Measurements from ENCODE around the gene CNTLN. TPM values are rescaled to one million over a fixed set of nuclear protein-coding genes. Genes with fewer than 3 reads are reported as not detected.

Gene CNTLN
- total and polyA plus RNA-seq, 2 of the 8 experiments (the other 6 are each of a cell fraction or from before 2014, with no cell fraction given) = 4.8 to 10.8 TPM

GRCh38 chr9:17536027-17536426 lies 401.2 kb downstream of the CNTLN start:
- Histone ChIP-seq H4K20me1 (replicated peaks in 1 of 2; ENCODE audit: control insufficient read depth in 1 of 2, insufficient read depth in 2 of 2, low read length in 2 of 2) (no peaks in the 10 kb centered on the region), H3K4me2 (ENCODE audit: insufficient read depth in 1 of 2, low read depth in 2 of 2, low read length in 2 of 2) (no peak overlapping the region), H4K91ac (replicated peaks; ENCODE audit: insufficient read length, low read length) (no peak overlapping the region), H4K8ac (ENCODE audit: extremely low read depth, insufficient read depth, low read length) (no peak overlapping the region), H3K56ac (replicated peaks; ENCODE audit: insufficient read length, low read depth, low read length) (no peak overlapping the region), H3K4ac (replicated peaks; ENCODE audit: insufficient read length, low read depth, low read length) (no peak overlapping the region), H3K23me2 (ENCODE audit: low read depth, low read length) (no peaks in the 10 kb centered on the region), H2BK15ac (ENCODE audit: low read length) (no peak overlapping the region), H3K27ac (ENCODE audit: low read depth, low read length) (no peak overlapping the region), H3K18ac (ENCODE audit: extremely low read depth, low read length) (no peak overlapping the region), H2BK5ac (ENCODE audit: low read depth, low read length) (no peak overlapping the region), H2BK120ac (replicated peaks; ENCODE audit: low read depth, low read length) (no peak overlapping the region), H3K79me2 (ENCODE audit: control insufficient read depth in 1 of 2, insufficient read depth in 2 of 2, low read length in 2 of 2) (no peaks in the 10 kb centered on the region), H3K4me3 (ENCODE audit: extremely low read depth in 1 of 4, insufficient read depth in 2 of 4, low read depth in 3 of 4, low read length in 4 of 4) (no peak overlapping the region), H2BK20ac (ENCODE audit: low read length) (no peak overlapping the region), H2AFZ (ENCODE audit: low read length) (no peak overlapping the region), H2BK12ac (ENCODE audit: low read depth, low read length) (no peak overlapping the region), H3K23ac (ENCODE audit: insufficient read length) (no peak overlapping the region), H3K4me1 (replicated peaks in 1 of 4; ENCODE audit: control insufficient read depth in 3 of 4, insufficient read depth in 4 of 4, low read length in 3 of 4) (no peaks in the 10 kb centered on the region; a peak in 1 of 7 replicates), H2AK5ac (ENCODE audit: low read depth, low read length) (no peak overlapping the region), H3K14ac (ENCODE audit: insufficient read length) (no peak overlapping the region), H4K5ac (ENCODE audit: insufficient read length, low read depth, low read length) (no peak overlapping the region), H3K36me3 (ENCODE audit: control insufficient read depth in 2 of 4, insufficient read depth in 4 of 4, low read length in 3 of 4) (no peaks in the 10 kb centered on the region; a peak in 1 of 8 replicates), H3K9ac (replicated peaks in 1 of 4; ENCODE audit: extremely low read depth in 1 of 4, low read depth in 3 of 4, low read length in 3 of 4) (no peak overlapping the region), H3K27me3 (replicated peaks in 1 of 4; ENCODE audit: control insufficient read depth in 3 of 4, extremely low read depth in 1 of 4, insufficient read depth in 3 of 4, low read length in 3 of 4) (no peaks in the 10 kb centered on the region), H3K9me3 (ENCODE audit: insufficient read depth in 2 of 2, low read depth in 1 of 2, low read length in 1 of 2) (peaks cover 15% of the 10 kb centered on the region in 2 experiments; a peak in 3 of 4 replicates), H3K79me1 (ENCODE audit: low read depth, low read length) (no peaks in the 10 kb centered on the region)
- ChIA-PET CTCF (ENCODE audit: partially characterized antibody) (interaction anchor here (9.5 kb wide), 1 partner anchor 267 kb away, joined by 95 read pairs; no protein-coding TSS in a partner anchor), POLR2A (ENCODE audit: partially characterized antibody) (no interaction called here)
- TF ChIP-seq HDAC6 (IDR thresholded peaks at IDR 0.05; ENCODE audit: low read depth, low read length) (no peak), SP4 (IDR thresholded peaks at IDR 0.05; ENCODE audit: low read length) (no peak), SIRT6 (IDR thresholded peaks at IDR 0.05; ENCODE audit: low read length) (no peak), POLR2AphosphoS5 (IDR thresholded peaks at IDR 0.05; ENCODE audit: low read depth, low read length) (no peak)
- DNase-seq (ENCODE audit: low read depth in 1 of 2, low spot score in 2 of 2) = no peak
- WGBS, 2 experiments (ENCODE audit: extremely low coverage in 1 of 2, insufficient coverage in 1 of 2, insufficient read length in 1 of 2, insufficient replicate concordance in 2 of 2, low coverage in 1 of 2, low lambda C conversion rate in 2 of 2, missing lambda C conversion rate in 1 of 2) = 88 to 100% methylated on average over 1 to 7 of the region's 7 CpGs
- no peak for FAIRE-seq
